Activated T-helper 2 cell treated with anti-CD3 and anti-CD28 coated beads, Interferon-gamma antibody, Interleukin-2, Interleukin-4, amounts not matched to agents 10 μg/mL and 5 μg/mL and 100 μg/mL, durations not matched to agents 14 hours and 24 hours and 36 hours (primary cell): ENCODE measurements around the gene SIX3. TPM values are rescaled to one million over a fixed set of nuclear protein-coding genes. Genes with fewer than 3 reads are reported as not detected.
A peak's percentile ranks its signal among the peaks of the same experiment; 100 is the strongest.

Experiments
- DNase-seq: peaks from one replicate; pipeline ENCODE4 v3.0.0; 2021; ENCODE audit warnings: low spot score
- H3K27ac Mint-ChIP-seq: one replicate; pipeline ENCODE4 v1.8.0; 2021; ENCODE audit warnings: mixed read lengths
- H3K27me3 Mint-ChIP-seq: one replicate; pipeline ENCODE4 v1.8.0; 2021; ENCODE audit warnings: low read depth, mixed read lengths
- H3K36me3 Mint-ChIP-seq: one replicate; pipeline ENCODE4 v1.8.0; 2021; ENCODE audit warnings: low read depth, mixed read lengths
- H3K4me1 Mint-ChIP-seq: one replicate; pipeline ENCODE4 v1.8.0; 2021; ENCODE audit warnings: low read depth, mixed read lengths
- H3K4me3 Mint-ChIP-seq: one replicate; pipeline ENCODE4 v1.8.0; 2021; ENCODE audit warnings: low read depth, mild to moderate bottlenecking, moderate library complexity, mixed read lengths
- H3K9me3 Mint-ChIP-seq: one replicate; pipeline ENCODE4 v1.8.0; 2021; ENCODE audit warnings: mixed read lengths
- intact Hi-C: fragments of 100-400 bp; cut with micrococcal nuclease; formaldehyde crosslinking; loops from one replicate; pipeline ENCODE4 v1.15.1; 2023
- total RNA-seq: library from RNA; stranded (reverse); gene quantifications from 2 replicates; pipeline ENCODE4 v1.2.3, GENCODE V29; 2022

Gene SIX3
- total RNA-seq, 1 donor from 2014 or later = 0.34 TPM

GRCh38 chr2:44949329-44950151 lies 8.0 kb downstream of the SIX3 start:
- DNase-seq = no peak
- Mint-ChIP-seq H3K36me3 (no peaks in the 10 kb centered on the region), H3K4me3 (no peak overlapping the region)

GRCh38 chr2:44950646-44951045 lies 9.1 kb downstream of the SIX3 start:
- intact Hi-C loops = loop anchor here (5.0 to 10.0 kb wide), 2 partner anchors 558 to 906 kb away; no protein-coding TSS in a partner anchor
- H3K4me3 Mint-ChIP-seq = no peak overlapping the region

More at GRCh38 chr2:44949329-44950151, 8.0 kb downstream of the SIX3 start:
- H3K9me3 Mint-ChIP-seq = no peaks in the 10 kb centered on the region
- H3K4me1 Mint-ChIP-seq = peaks cover 9% of the 10 kb centered on the region
- H3K27me3 Mint-ChIP-seq = peaks cover 81% of the 10 kb centered on the region
- intact Hi-C loops = loop anchor here (5.0 to 10.0 kb wide), 2 partner anchors 557 to 905 kb away; no protein-coding TSS in a partner anchor
- H3K27ac Mint-ChIP-seq = no peak overlapping the region

GRCh38 chr2:44951124-44951523 lies 9.6 kb downstream of the SIX3 start:
- no peak overlapping the region for H3K27ac Mint-ChIP-seq
- H3K9me3 Mint-ChIP-seq = no peaks in the 10 kb centered on the region
- H3K4me1 Mint-ChIP-seq = peaks cover 14% of the 10 kb centered on the region
- no peak for DNase-seq
- H3K36me3 Mint-ChIP-seq = no peaks in the 10 kb centered on the region
- no peak overlapping the region for H3K4me3 Mint-ChIP-seq
- H3K27me3 Mint-ChIP-seq = peaks cover 77% of the 10 kb centered on the region
- intact Hi-C loops = loop anchor here (5.0 to 10.0 kb wide), 2 partner anchors 559 to 906 kb away; no protein-coding TSS in a partner anchor

More at GRCh38 chr2:44950646-44951045, 9.1 kb downstream of the SIX3 start:
- no peaks in the 10 kb centered on the region for H3K9me3 Mint-ChIP-seq
- peaks cover 78% of the 10 kb centered on the region for H3K27me3 Mint-ChIP-seq
- peaks cover 12% of the 10 kb centered on the region for H3K4me1 Mint-ChIP-seq
- no peak overlapping the region for H3K27ac Mint-ChIP-seq
- DNase-seq = no peak
- H3K36me3 Mint-ChIP-seq = no peaks in the 10 kb centered on the region

- Mint-ChIP-seq H3K4me3 (no peak overlapping the region), H3K9me3 (no peaks in the 10 kb centered on the region), H3K27ac (no peak overlapping the region), H3K27me3 (peaks cover 78% of the 10 kb centered on the region), H3K4me1 (peaks cover 14% of the 10 kb centered on the region), H3K36me3 (no peaks in the 10 kb centered on the region)
- no peak for DNase-seq
- intact Hi-C loops = loop anchor here (2.0 to 10.0 kb wide), 4 partner anchors 21 to 907 kb away; no protein-coding TSS in a partner anchor
These were observed 10.2 kb downstream of the SIX3 start for GRCh38 chr2:44951714-44952113.

GRCh38 chr2:44952143-44952805 lies 10.8 kb downstream of the SIX3 start:
- Mint-ChIP-seq H3K27me3 (peaks cover 79% of the 10 kb centered on the region), H3K36me3 (no peaks in the 10 kb centered on the region), H3K27ac (no peak overlapping the region), H3K9me3 (no peaks in the 10 kb centered on the region), H3K4me1 (peaks cover 14% of the 10 kb centered on the region), H3K4me3 (peak overlapping the region; percentile 45)
- peak; percentile 34 for DNase-seq
- intact Hi-C loops = loop anchor here (2.0 to 10.0 kb wide), 4 partner anchors 21 to 907 kb away; no protein-coding TSS in a partner anchor

- Mint-ChIP-seq H3K4me1 (peaks cover 14% of the 10 kb centered on the region), H3K4me3 (peak overlapping the region; percentile 45), H3K36me3 (no peaks in the 10 kb centered on the region), H3K9me3 (no peaks in the 10 kb centered on the region), H3K27me3 (peaks cover 75% of the 10 kb centered on the region), H3K27ac (no peak overlapping the region)
- DNase-seq = no peak
- intact Hi-C loops = loop anchor here (2.0 to 10.0 kb wide), 4 partner anchors 22 to 908 kb away; no protein-coding TSS in a partner anchor
These were observed 11.4 kb downstream of the SIX3 start for GRCh38 chr2:44952806-44953498.

- DNase-seq = no peak
- peaks cover 14% of the 10 kb centered on the region for H3K4me1 Mint-ChIP-seq
- H3K36me3 Mint-ChIP-seq = no peaks in the 10 kb centered on the region
- H3K4me3 Mint-ChIP-seq = no peak overlapping the region
- H3K27ac Mint-ChIP-seq = no peak overlapping the region
- H3K27me3 Mint-ChIP-seq = peaks cover 75% of the 10 kb centered on the region
- H3K9me3 Mint-ChIP-seq = no peaks in the 10 kb centered on the region
- intact Hi-C loops = loop anchor here (2.0 to 10.0 kb wide), 4 partner anchors 23 to 909 kb away; no protein-coding TSS in a partner anchor
These were observed 12.0 kb downstream of the SIX3 start for GRCh38 chr2:44953499-44953883.

- H3K36me3 Mint-ChIP-seq = no peaks in the 10 kb centered on the region
- no peak overlapping the region for H3K27ac Mint-ChIP-seq
- intact Hi-C loops = loop anchor here (5.0 to 10.0 kb wide), 2 partner anchors 562 to 910 kb away; no protein-coding TSS in a partner anchor
- H3K4me3 Mint-ChIP-seq = no peak overlapping the region
- H3K4me1 Mint-ChIP-seq = peaks cover 14% of the 10 kb centered on the region
- DNase-seq = no peak
- peaks cover 67% of the 10 kb centered on the region for H3K27me3 Mint-ChIP-seq
- H3K9me3 Mint-ChIP-seq = no peaks in the 10 kb centered on the region
These were observed 13.0 kb downstream of the SIX3 start for GRCh38 chr2:44954447-44954888.

- no peak for DNase-seq
- H3K9me3 Mint-ChIP-seq = no peaks in the 10 kb centered on the region
- H3K27ac Mint-ChIP-seq = no peak overlapping the region
- H3K36me3 Mint-ChIP-seq = no peaks in the 10 kb centered on the region
- H3K4me1 Mint-ChIP-seq = peaks cover 14% of the 10 kb centered on the region
- H3K4me3 Mint-ChIP-seq = peak overlapping the region; percentile 45
- peaks cover 70% of the 10 kb centered on the region for H3K27me3 Mint-ChIP-seq
- intact Hi-C loops = loop anchor here (1.0 to 10.0 kb wide), 5 partner anchors 476 to 910 kb away; no protein-coding TSS in a partner anchor
These were observed 13.5 kb downstream of the SIX3 start for GRCh38 chr2:44954889-44955592.

GRCh38 chr2:44955593-44956392 lies 14.3 kb downstream of the SIX3 start:
- Mint-ChIP-seq H3K27ac (no peak overlapping the region), H3K9me3 (no peaks in the 10 kb centered on the region), H3K4me1 (peaks cover 14% of the 10 kb centered on the region), H3K27me3 (peaks cover 62% of the 10 kb centered on the region), H3K36me3 (no peaks in the 10 kb centered on the region), H3K4me3 (no peak overlapping the region)
- DNase-seq = peak; percentile 70
- intact Hi-C loops = loop anchor here (1.0 to 10.0 kb wide), 4 partner anchors 476 to 911 kb away; no protein-coding TSS in a partner anchor

GRCh38 chr2:44956843-44957242 lies 15.3 kb downstream of the SIX3 start:
- intact Hi-C loops = loop anchor here (5.0 to 10.0 kb wide), 3 partner anchors 715 to 912 kb away; no protein-coding TSS in a partner anchor
- Mint-ChIP-seq H3K36me3 (no peaks in the 10 kb centered on the region), H3K4me1 (peaks cover 13% of the 10 kb centered on the region), H3K27ac (no peak overlapping the region), H3K27me3 (peaks cover 59% of the 10 kb centered on the region), H3K9me3 (no peaks in the 10 kb centered on the region), H3K4me3 (no peak overlapping the region)
- no peak for DNase-seq
